B cell (primary cell): ENCODE data around the gene PMAIP1. TPM values are rescaled to one million over a fixed set of nuclear protein-coding genes. Genes with fewer than 3 reads are reported as not detected.

Source experiments
- ATAC-seq: fragments of 200-7000 bp; cut with Tn5 transposase; one replicate; pipeline ENCODE4 v1.10.0; 2021; ENCODE audit warnings: low read depth, mild to moderate bottlenecking, moderate number of reproducible peaks, moderate library complexity
- CTCF ChIA-PET: fragments of 350-600 bp; sonication (Branson Sonifier 250); formaldehyde crosslinking; loops from one replicate; lab custom pipeline; 2021; ENCODE audit warnings: antibody characterized with exemption, inconsistent platforms; lab: Charles Lee
- POLR2A ChIA-PET: fragments of 350-600 bp; sonication (Branson Sonifier 250); formaldehyde crosslinking; loops from one replicate; lab custom pipeline; 2021; ENCODE audit warnings: antibody characterized with exemption; lab: Charles Lee
- DNase-seq: peaks from one replicate; pipeline ENCODE4 v3.0.0; 2013
- H2AFZ ChIP-seq: 2 replicates; pipeline ENCODE4 v1.6.1; 2012; ENCODE audit warnings: mild to moderate bottlenecking, low read depth, low read length; ENCODE audit not compliant: insufficient read depth, poor library complexity, severe bottlenecking
- H3K27ac ChIP-seq, 2 donors: 1 replicate in 1 of 2; 2 replicates in 1 of 2; pipeline ENCODE4 v1.5.1; 2012 to 2013; ENCODE audit warnings: low read length in 2 of 2, mild to moderate bottlenecking in 2 of 2, moderate library complexity in 1 of 2
- H3K27me3 ChIP-seq, 4 experiments: fragments of 200-600 bp in 1 of 4; sonication (generic) in 1 of 4; replicated peaks in 1 of 4; 1 replicate in 2 of 4; 2 replicates in 2 of 4; pipeline versions ENCODE4 v1.6.1 to v1.7.0; 2013 to 2016; ENCODE audit warnings: low read length in 3 of 4, mild to moderate bottlenecking in 2 of 4, mixed read lengths in 1 of 4, moderate library complexity in 1 of 4; ENCODE audit not compliant: insufficient read depth in 4 of 4, control insufficient read depth in 3 of 4; ENCODE audit errors: control extremely low read depth in 1 of 4
- H3K36me3 ChIP-seq, 2 experiments: replicated peaks in 1 of 2; 1 replicate in 1 of 2; 2 replicates in 1 of 2; pipeline versions ENCODE4 v1.6.1 to v1.7.1; 2013; ENCODE audit warnings: low read length in 1 of 2; ENCODE audit not compliant: insufficient read depth in 2 of 2, control insufficient read depth in 1 of 2; ENCODE audit errors: control extremely low read depth in 1 of 2, extremely low read depth in 1 of 2
- H3K4me1 ChIP-seq, 2 donors: fragments of 200-600 bp in 1 of 2; sonication (generic) in 1 of 2; 1 replicate in 1 of 2; 2 replicates in 1 of 2; pipeline versions ENCODE4 v1.5.1 to v1.6.1; 2013 to 2017; ENCODE audit warnings: low read length in 2 of 2; ENCODE audit not compliant: control insufficient read depth in 2 of 2, insufficient read depth in 2 of 2
- H3K4me2 ChIP-seq: replicated peaks from 2 replicates; pipeline ENCODE3; 2012; ENCODE audit warnings: mild to moderate bottlenecking, low read depth, low read length; ENCODE audit not compliant: poor library complexity, severe bottlenecking
- H3K4me3 ChIP-seq, 5 experiments: fragments of 200-600 bp in 1 of 5; sonication (generic) in 1 of 5; 1 replicate in 3 of 5; 2 replicates in 2 of 5; pipeline versions ENCODE4 v1.5.1 to v1.7.0; 2011 to 2016; ENCODE audit warnings: low read length in 4 of 5, mild to moderate bottlenecking in 4 of 5, low read depth in 2 of 5, control low read depth in 1 of 5, moderate library complexity in 1 of 5; ENCODE audit not compliant: insufficient read depth in 1 of 5; ENCODE audit errors: control extremely low read depth in 1 of 5, extremely low read depth in 1 of 5
- H3K79me2 ChIP-seq: fragments of 200-600 bp; sonication (generic); one replicate; pipeline ENCODE4 v1.6.0; 2016; ENCODE audit warnings: low read length; ENCODE audit not compliant: control insufficient read depth, insufficient read depth
- H3K9ac ChIP-seq: fragments of 200-600 bp; sonication (generic); 2 replicates; pipeline ENCODE4 v1.6.1; 2017; ENCODE audit warnings: mild to moderate bottlenecking, low read length, moderate library complexity
- H3K9me3 ChIP-seq, 3 donors: one replicate each; pipeline versions ENCODE4 v1.6.1 to v1.7.1; 2013; ENCODE audit warnings: low read length in 2 of 3; ENCODE audit not compliant: control insufficient read depth in 2 of 3, insufficient read depth in 1 of 3; ENCODE audit errors: control extremely low read depth in 1 of 3
- H4K20me1 ChIP-seq: 2 replicates; pipeline ENCODE4 v1.6.0; 2012; ENCODE audit warnings: mild to moderate bottlenecking, low read length; ENCODE audit not compliant: insufficient read depth, control insufficient read depth, poor library complexity, severe bottlenecking
- H3K27ac Mint-ChIP-seq: one replicate; pipeline ENCODE4 v1.8.0; 2021; ENCODE audit warnings: mixed read lengths
- H3K27me3 Mint-ChIP-seq: one replicate; pipeline ENCODE4 v1.8.0; 2021; ENCODE audit warnings: mixed read lengths
- H3K4me1 Mint-ChIP-seq: one replicate; pipeline ENCODE4 v1.8.0; 2021; ENCODE audit warnings: mixed read lengths
- H3K4me3 Mint-ChIP-seq: one replicate; pipeline ENCODE4 v1.8.0; 2021; ENCODE audit warnings: mixed read lengths
- H3K9me3 Mint-ChIP-seq: one replicate; pipeline ENCODE4 v1.8.0; 2022; ENCODE audit warnings: mixed read lengths; ENCODE audit not compliant: insufficient read depth
- EZH2 ChIP-seq: IDR thresholded peaks from 2 replicates; pipeline ENCODE4 v1.6.1; 2012; ENCODE audit warnings: borderline replicate concordance, low read depth, mild to moderate bottlenecking, moderate library complexity, low read length; ENCODE audit not compliant: insufficient read depth, poor library complexity, severe bottlenecking
- WGBS: methylation state at CpG from one replicate; pipeline ENCODE4 v1.1.5; 2013; ENCODE audit warnings: missing lambda C conversion rate; ENCODE audit not compliant: insufficient coverage; 5-methylcytosine and 5-hydroxymethylcytosine counted together
- intact Hi-C: fragments of 100-400 bp; cut with micrococcal nuclease; formaldehyde crosslinking; loops from one replicate; pipeline ENCODE4 v1.10.0; 2022
- polyA plus RNA-seq: library from polyadenylated mRNA; depleted of rRNA; stranded (reverse); fragments of >200 nt; gene quantifications from 2 replicates; pipeline ENCODE4 v1.2.3, GENCODE V29; 2012
- total RNA-seq, 2 donors: library from RNA; stranded (reverse); fragments of 120-200 nt in 1 of 2; gene quantifications; 1 replicate in 1 of 2; 2 replicates in 1 of 2; pipeline versions ENCODE4 v1.2.3 to v1.2.4, GENCODE V29; 2013 to 2022
- TF ChIP-seq, protein P1 (sequence below): fragments of 200-600 bp; IDR thresholded peaks from one replicate; pipeline ENCODE4 v1.8.0; 2022; ENCODE audit warnings: antibody characterized with exemption, mild to moderate bottlenecking

Gene PMAIP1
- total and polyA plus RNA-seq, 2 donors (not counting 1 experiment from before 2014, with no cell fraction given): 67.2 to 89.3 TPM

DNA sequence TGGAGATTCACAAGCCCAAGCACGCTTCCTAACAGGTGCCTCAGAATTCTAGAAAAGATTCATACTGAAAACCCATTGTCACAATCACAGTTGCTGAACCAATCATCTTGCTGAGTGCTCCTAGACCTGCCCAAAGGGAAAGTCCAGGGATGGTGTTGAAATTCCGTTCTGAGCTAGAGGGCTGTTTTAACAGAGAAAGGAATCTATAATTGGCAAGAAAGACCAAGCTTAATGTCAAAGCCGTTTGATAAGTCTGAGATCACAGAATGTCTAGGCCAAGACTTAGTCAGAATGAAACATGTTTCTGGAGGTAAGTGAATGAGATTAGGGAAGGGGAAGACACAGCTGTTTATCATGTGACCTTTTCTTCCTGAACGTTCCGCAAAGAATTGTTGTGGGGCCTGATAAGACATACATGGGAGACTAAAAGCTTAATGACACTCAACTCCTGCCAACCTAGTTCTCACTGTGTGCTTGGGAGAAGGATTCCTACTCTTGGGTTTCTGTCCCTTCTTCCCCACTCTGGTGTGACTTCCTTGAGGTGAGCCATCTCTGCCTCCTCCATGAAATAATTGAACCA lies 27.5 kb downstream of the PMAIP1 start:
- Mint-ChIP-seq H3K4me3 (no peak overlapping the region), H3K27ac (peak overlapping the region; percentile 39), H3K9me3 (no peaks in the 10 kb centered on the region), H3K27me3 (no peaks in the 10 kb centered on the region), H3K4me1 (peaks cover 16% of the 10 kb centered on the region)
- H3K4me2 ChIP-seq: no peak overlapping the region
- H3K27ac ChIP-seq: no peak overlapping the region
- H3K27me3 ChIP-seq: no peaks in the 10 kb centered on the region
- WGBS: 34% methylated on average over 3 of the region's 5 CpGs
- H3K79me2 ChIP-seq: no peaks in the 10 kb centered on the region
- peak; percentile 43 for ATAC-seq
- no peaks in the 10 kb centered on the region for H3K36me3 ChIP-seq
- DNase-seq: no peak
- no peaks in the 10 kb centered on the region for H4K20me1 ChIP-seq
- H3K9me3 ChIP-seq: no peaks in the 10 kb centered on the region
- no peak overlapping the region for H3K9ac ChIP-seq
- no peak overlapping the region for H3K4me3 ChIP-seq
- intact Hi-C loops: no loop called here
- peaks cover 6% of the 10 kb centered on the region in 2 donors for H3K4me1 ChIP-seq
- H2AFZ ChIP-seq: no peak overlapping the region
- CTCF ChIA-PET: interaction anchor here (0.5 to 2.4 kb wide), 2 partner anchors 85 to 89 kb away, joined by 4 to 9 read pairs; no protein-coding TSS in a partner anchor
- POLR2A ChIA-PET: interaction anchor here (0.5 to 0.6 kb wide), 2 partner anchors 14 to 26 kb away, joined by 3 to 7 read pairs; no protein-coding TSS in a partner anchor
- TF ChIP-seq EZH2: no peak
- TF ChIP-seq, protein P1, sequence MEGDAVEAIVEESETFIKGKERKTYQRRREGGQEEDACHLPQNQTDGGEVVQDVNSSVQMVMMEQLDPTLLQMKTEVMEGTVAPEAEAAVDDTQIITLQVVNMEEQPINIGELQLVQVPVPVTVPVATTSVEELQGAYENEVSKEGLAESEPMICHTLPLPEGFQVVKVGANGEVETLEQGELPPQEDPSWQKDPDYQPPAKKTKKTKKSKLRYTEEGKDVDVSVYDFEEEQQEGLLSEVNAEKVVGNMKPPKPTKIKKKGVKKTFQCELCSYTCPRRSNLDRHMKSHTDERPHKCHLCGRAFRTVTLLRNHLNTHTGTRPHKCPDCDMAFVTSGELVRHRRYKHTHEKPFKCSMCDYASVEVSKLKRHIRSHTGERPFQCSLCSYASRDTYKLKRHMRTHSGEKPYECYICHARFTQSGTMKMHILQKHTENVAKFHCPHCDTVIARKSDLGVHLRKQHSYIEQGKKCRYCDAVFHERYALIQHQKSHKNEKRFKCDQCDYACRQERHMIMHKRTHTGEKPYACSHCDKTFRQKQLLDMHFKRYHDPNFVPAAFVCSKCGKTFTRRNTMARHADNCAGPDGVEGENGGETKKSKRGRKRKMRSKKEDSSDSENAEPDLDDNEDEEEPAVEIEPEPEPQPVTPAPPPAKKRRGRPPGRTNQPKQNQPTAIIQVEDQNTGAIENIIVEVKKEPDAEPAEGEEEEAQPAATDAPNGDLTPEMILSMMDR: no peak

DNA sequence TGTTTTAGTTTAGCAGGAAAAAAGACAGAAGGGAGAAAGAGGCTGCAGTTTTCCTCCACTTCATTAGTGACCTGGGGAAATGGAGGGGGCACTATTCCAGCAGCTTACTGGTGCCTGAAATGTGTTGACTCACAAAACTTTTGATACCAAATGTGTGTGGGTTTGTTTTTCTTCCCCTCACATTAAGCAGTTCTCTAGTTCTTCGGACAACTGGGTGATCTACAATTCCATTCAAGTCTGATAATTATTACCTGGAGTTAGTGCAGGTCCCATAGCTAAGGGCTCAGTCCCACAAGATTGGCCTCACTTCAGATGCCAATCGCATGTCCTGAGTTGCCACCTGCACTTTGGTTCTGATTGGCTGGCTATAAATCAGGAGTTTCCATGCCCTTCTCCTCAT lies 28.4 kb downstream of the PMAIP1 start:
- TF ChIP-seq EZH2: no peak
- TF ChIP-seq, protein P1: no peak
- no peaks in the 10 kb centered on the region for H3K9me3 Mint-ChIP-seq
- DNase-seq (no peak), ATAC-seq (no peak)
- Histone ChIP-seq H3K4me1 (peaks cover 6% of the 10 kb centered on the region in 2 donors), H3K27me3 (no peaks in the 10 kb centered on the region), H3K79me2 (no peaks in the 10 kb centered on the region), H4K20me1 (no peaks in the 10 kb centered on the region), H3K9ac (no peak overlapping the region), H3K9me3 (no peaks in the 10 kb centered on the region), H3K4me3 (no peak overlapping the region), H3K4me2 (no peak overlapping the region), H3K36me3 (no peaks in the 10 kb centered on the region), H2AFZ (no peak overlapping the region), H3K27ac (no peak overlapping the region)
- no peak overlapping the region for H3K27ac Mint-ChIP-seq
- H3K27me3 Mint-ChIP-seq: no peaks in the 10 kb centered on the region
- peaks cover 15% of the 10 kb centered on the region for H3K4me1 Mint-ChIP-seq
- intact Hi-C loops: no loop called here
- no peak overlapping the region for H3K4me3 Mint-ChIP-seq
- no CpG with 5 or more reads among the region's 2 CpGs for WGBS
- ChIA-PET CTCF (interaction anchor here (2.4 kb wide), 1 partner anchor 90 kb away, joined by 9 read pairs; no protein-coding TSS in a partner anchor), POLR2A (no interaction called here)
